Measurements from ENCODE around the gene CLDN6.

Gene CLDN6

GRCh38 chr16:2999929-3000328, 18.1 kb downstream of the CLDN6 start:
- H3K36me3 Mint-ChIP-seq: peaks cover 6% of the 10 kb centered on the region
- no peak overlapping the region for H3K4me3 Mint-ChIP-seq
- no peak for DNase-seq (ENCODE audit: low spot score in 2 of 2)
- ATAC-seq: no peak
- H3K4me1 Mint-ChIP-seq: no peaks in the 10 kb centered on the region
- no peak overlapping the region for H3K27ac Mint-ChIP-seq
- H3K9me3 Mint-ChIP-seq: no peaks in the 10 kb centered on the region

DNA sequence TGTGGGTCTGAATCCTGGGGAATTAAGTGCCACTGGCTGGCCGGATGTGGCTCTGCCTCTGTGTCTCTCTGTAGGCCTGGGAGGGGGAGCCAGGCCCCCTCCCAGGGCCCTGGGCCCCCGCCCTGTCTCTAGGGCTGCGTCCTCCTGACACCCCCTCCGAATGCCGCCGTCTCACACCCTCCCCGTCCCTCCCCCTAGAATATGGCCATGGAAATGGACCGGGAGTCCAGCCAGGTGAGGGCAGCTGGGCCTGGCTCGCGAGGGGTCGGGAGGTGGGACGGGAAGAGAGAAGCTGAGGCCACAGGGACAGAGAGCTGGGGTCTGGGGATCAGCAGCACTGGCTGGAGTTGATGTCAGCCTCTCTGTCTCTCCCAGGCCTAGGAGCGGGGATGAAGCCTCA, 21.7 kb downstream of the CLDN6 start:
- no peaks in the 10 kb centered on the region for H3K9me3 Mint-ChIP-seq
- H3K36me3 Mint-ChIP-seq: no peaks in the 10 kb centered on the region
- ATAC-seq: no peak
- no peaks in the 10 kb centered on the region for H3K4me1 Mint-ChIP-seq
- no peak for DNase-seq (ENCODE audit: low spot score in 2 of 2)
- H3K4me3 Mint-ChIP-seq: no peak overlapping the region
- H3K27ac Mint-ChIP-seq: no peak overlapping the region

GRCh38 chr16:2992383-2993081, 25.5 kb downstream of the CLDN6 start:
- Mint-ChIP-seq H3K4me3 (no peak overlapping the region), H3K9me3 (no peaks in the 10 kb centered on the region)

DNA sequence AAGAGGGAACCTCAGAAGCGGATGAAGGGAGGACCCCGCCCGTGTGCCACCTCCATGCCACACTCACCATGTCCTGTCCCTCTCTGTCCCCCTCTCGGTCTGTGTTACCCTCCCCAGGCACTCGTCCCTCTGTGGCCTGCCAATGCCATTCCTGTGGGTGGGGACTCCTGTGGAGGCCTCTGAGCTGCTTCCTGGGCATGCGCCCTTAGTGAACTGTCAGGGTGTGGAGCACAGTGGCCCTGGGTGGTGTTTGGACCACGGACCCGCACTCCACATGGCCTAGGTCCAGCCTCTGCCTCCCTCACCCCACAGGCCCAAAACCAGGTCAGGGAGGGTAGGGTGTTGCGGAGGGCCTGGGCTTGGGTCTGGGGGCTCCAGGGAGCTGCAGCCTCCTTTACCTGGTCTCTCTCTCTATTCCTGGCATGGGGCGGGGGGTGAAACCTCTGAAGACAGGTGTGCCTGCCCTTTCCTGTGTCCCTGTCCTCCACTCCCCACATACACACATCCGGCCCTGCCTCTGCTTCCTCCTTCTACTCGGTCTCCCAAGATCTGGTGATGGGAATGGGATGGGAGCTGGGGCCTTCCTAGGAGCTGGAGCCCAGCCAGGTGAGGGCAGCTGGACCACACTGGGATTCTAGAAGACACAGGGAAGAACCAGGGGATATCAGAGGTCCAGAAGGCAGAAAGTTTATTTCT, 26.3 kb downstream of the CLDN6 start:
- H3K4me1 Mint-ChIP-seq: peaks cover 1% of the 10 kb centered on the region
- no peaks in the 10 kb centered on the region for H3K9me3 Mint-ChIP-seq
- H3K4me3 Mint-ChIP-seq: no peak overlapping the region
- DNase-seq (ENCODE audit: low spot score in 2 of 2) (no peak), ATAC-seq (no peak)
- H3K27ac Mint-ChIP-seq: no peak overlapping the region
- H3K36me3 Mint-ChIP-seq: no peaks in the 10 kb centered on the region

More at GRCh38 chr16:2992383-2993081, 25.5 kb downstream of the CLDN6 start:
- Mint-ChIP-seq H3K4me1 (no peaks in the 10 kb centered on the region), H3K36me3 (no peaks in the 10 kb centered on the region), H3K27ac (no peak overlapping the region)
- ATAC-seq: no peak
- DNase-seq (ENCODE audit: low spot score in 2 of 2): no peak

- H3K9me3 Mint-ChIP-seq: no peaks in the 10 kb centered on the region
- H3K4me3 Mint-ChIP-seq: no peak overlapping the region
Measured at GRCh38 chr16:2990891-2991290, 27.1 kb downstream of the CLDN6 start.

GRCh38 chr16:2988590-2989099, 29.3 kb downstream of the CLDN6 start:
- Mint-ChIP-seq H3K9me3 (no peaks in the 10 kb centered on the region), H3K4me1 (peaks cover 10% of the 10 kb centered on the region), H3K4me3 (no peak overlapping the region), H3K36me3 (no peaks in the 10 kb centered on the region), H3K27ac (no peak overlapping the region)
- ATAC-seq (no peak), DNase-seq (ENCODE audit: low spot score in 2 of 2) (no peak)

More at GRCh38 chr16:2990891-2991290, 27.1 kb downstream of the CLDN6 start:
- no peak for ATAC-seq
- no peak for DNase-seq (ENCODE audit: low spot score in 2 of 2)
- no peak overlapping the region for H3K27ac Mint-ChIP-seq
- H3K36me3 Mint-ChIP-seq: no peaks in the 10 kb centered on the region
- H3K4me1 Mint-ChIP-seq: peaks cover 6% of the 10 kb centered on the region

GRCh38 chr16:2987833-2988232, 30.1 kb downstream of the CLDN6 start:
- H3K36me3 Mint-ChIP-seq: no peaks in the 10 kb centered on the region
- ATAC-seq (no peak), DNase-seq (ENCODE audit: low spot score in 2 of 2) (no peak)
- H3K4me1 Mint-ChIP-seq: peaks cover 11% of the 10 kb centered on the region
- H3K4me3 Mint-ChIP-seq: no peak overlapping the region
- H3K9me3 Mint-ChIP-seq: no peaks in the 10 kb centered on the region
- no peak overlapping the region for H3K27ac Mint-ChIP-seq

DNA sequence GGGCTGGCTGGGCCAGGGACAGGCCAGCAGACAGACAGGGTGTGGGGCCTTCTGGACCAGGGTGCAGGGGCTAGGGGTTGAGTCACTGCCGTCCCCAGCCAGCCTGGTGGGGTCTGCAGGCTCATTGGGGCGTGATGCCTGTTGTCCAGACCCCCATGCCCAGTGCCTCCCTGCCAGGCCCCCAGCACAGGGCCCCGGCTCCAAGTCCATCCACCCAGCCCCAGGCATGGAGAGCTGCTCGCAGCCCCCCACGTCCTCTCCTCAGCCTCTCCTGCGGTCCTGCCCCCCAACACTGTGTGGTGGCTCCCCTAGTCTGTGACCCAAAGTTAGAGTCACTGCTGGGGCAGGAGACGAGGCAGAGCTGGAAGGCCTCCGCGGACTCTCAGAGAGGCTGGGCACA, 30.7 kb downstream of the CLDN6 start:
- ATAC-seq (no peak), DNase-seq (ENCODE audit: low spot score in 2 of 2) (no peak)
- H3K36me3 Mint-ChIP-seq: no peaks in the 10 kb centered on the region
- no peaks in the 10 kb centered on the region for H3K9me3 Mint-ChIP-seq
- H3K4me1 Mint-ChIP-seq: peaks cover 11% of the 10 kb centered on the region
- H3K4me3 Mint-ChIP-seq: no peak overlapping the region
- H3K27ac Mint-ChIP-seq: no peak overlapping the region

GRCh38 chr16:2986623-2987188, 31.3 kb downstream of the CLDN6 start:
- Mint-ChIP-seq H3K9me3 (no peaks in the 10 kb centered on the region), H3K27ac (no peak overlapping the region), H3K36me3 (peaks cover 3% of the 10 kb centered on the region), H3K4me3 (no peak overlapping the region), H3K4me1 (peaks cover 14% of the 10 kb centered on the region)
- DNase-seq (ENCODE audit: low spot score in 2 of 2): no peak
- no peak for ATAC-seq

DNA sequence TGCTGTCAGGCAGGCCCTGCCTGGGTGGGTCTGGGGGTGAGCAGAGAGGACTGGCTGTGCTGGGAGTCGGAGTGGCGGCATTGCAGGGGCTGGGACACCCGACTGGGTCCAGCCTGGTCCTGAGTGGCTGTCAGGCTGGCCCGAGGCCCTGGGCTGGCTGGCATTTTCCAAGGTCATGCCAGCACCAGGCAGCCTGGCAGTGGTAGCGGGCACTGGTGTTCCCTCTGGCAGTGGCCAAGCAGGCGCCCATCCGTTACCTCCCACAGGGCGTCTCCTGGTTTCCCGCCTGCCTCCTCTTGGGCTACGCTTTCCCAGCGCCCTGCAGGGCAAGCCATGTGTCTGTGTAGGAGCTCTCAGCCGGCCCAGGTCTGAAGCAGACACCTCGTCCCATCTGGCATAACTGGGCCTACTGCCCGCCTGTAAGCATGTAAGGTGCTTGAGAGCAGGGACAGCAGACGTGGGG, 32.1 kb downstream of the CLDN6 start:
- Mint-ChIP-seq H3K27ac (no peak overlapping the region), H3K36me3 (peaks cover 11% of the 10 kb centered on the region), H3K4me3 (no peak overlapping the region), H3K9me3 (no peaks in the 10 kb centered on the region), H3K4me1 (peaks cover 22% of the 10 kb centered on the region)
- ATAC-seq: no peak
- no peak for DNase-seq (ENCODE audit: low spot score in 2 of 2)

- no peak overlapping the region for H3K4me3 Mint-ChIP-seq
- H3K27ac Mint-ChIP-seq: no peak overlapping the region
- H3K4me1 Mint-ChIP-seq: peaks cover 25% of the 10 kb centered on the region
- ATAC-seq (no peak), DNase-seq (ENCODE audit: low spot score in 2 of 2) (no peak)
- H3K36me3 Mint-ChIP-seq: peaks cover 16% of the 10 kb centered on the region
- H3K9me3 Mint-ChIP-seq: no peaks in the 10 kb centered on the region
Measured at GRCh38 chr16:2985462-2985861, 32.5 kb downstream of the CLDN6 start.

DNA sequence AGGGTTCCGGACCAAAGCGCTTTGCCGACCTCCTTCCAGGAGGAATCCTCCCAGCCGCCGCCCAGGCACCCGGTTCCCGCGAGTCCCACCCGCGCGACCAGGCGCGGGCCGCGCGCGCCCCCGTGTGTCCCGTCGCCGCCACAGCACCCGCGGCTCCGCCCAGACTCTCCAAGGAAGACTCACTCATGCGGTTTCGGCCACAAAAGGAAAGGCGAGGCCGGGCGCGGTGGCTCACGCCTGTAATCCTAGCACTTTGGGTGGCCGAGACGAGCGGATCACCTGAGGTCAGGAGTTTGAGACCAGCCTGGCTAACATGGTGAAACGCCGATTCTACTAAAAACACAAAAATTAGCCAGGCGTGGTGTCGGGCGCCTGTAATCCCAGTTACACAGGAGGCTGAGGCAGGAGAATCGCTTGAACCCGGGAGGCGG, 34.3 kb downstream of the CLDN6 start:
- Mint-ChIP-seq H3K9me3 (no peaks in the 10 kb centered on the region), H3K4me3 (peak overlapping the region; percentile 39), H3K4me1 (peaks cover 32% of the 10 kb centered on the region), H3K36me3 (peaks cover 24% of the 10 kb centered on the region), H3K27ac (no peak overlapping the region)
- DNase-seq (ENCODE audit: low spot score in 2 of 2) (peak; percentile 58 to 84), ATAC-seq (peak; percentile 67)

- ATAC-seq: no peak
- Mint-ChIP-seq H3K27ac (no peak overlapping the region), H3K4me1 (peaks cover 32% of the 10 kb centered on the region), H3K4me3 (peak overlapping the region; percentile 81), H3K36me3 (peaks cover 35% of the 10 kb centered on the region), H3K9me3 (no peaks in the 10 kb centered on the region)
- no peak for DNase-seq (ENCODE audit: low spot score in 2 of 2)
Measured at GRCh38 chr16:2982402-2982801, 35.6 kb downstream of the CLDN6 start.

DNA sequence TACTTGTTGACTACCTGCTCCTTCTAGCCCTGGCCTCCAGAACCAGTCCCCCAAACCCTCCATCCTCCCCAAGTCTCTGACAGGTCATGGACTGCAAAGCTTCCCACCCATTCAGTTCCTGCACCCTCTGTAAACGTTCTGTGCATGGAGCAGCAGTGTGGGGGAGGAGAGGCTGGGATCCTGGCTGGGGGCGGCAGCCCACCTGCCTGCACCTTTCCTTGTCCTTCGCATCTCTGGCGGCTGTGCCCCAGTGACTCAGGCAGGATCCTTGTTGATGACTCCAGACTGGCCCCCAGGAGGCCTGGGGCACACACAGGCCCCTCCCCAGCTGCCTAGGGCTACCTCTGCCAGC, 36.1 kb downstream of the CLDN6 start:
- no peak for ATAC-seq
- Mint-ChIP-seq H3K9me3 (no peaks in the 10 kb centered on the region), H3K4me3 (peak overlapping the region; percentile 81), H3K4me1 (peaks cover 32% of the 10 kb centered on the region), H3K27ac (peak overlapping the region; percentile 90), H3K36me3 (peaks cover 39% of the 10 kb centered on the region)
- DNase-seq (ENCODE audit: low spot score in 2 of 2): no peak

DNA sequence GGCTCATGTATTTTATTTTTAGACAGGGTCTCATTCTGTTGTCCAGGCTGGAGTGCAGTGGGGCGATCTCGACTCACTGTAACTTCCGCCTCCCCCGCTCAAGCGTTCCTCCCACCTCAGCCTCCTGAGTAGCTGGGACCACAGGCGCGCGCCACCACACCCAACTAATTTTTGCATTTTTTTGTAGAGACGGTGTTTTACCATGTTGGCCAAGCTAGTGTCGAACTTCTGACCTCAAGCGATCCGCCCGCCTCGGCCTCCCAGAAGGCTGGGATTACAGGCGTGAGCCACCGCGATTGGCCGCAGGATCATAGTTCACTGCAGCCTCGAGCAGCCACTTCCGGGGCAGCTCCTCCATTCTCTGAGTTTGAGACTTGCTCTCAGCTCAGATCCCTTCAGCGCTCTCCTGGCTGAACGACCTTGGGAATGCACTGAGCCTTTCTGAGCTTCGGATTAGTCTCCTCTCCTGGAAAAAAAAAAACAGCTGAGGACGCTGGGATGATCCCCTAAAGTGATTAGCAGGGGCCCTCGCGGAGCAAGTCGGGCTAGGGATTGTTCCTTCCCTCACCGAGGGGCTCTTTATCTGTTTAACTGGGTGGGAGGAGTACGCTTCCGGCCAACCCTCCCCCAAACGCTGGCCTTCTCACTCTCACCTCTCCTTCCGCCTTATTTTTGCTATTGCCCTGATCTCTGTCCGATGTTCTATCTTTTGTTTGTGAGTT, 36.6 kb downstream of the CLDN6 start:
- Mint-ChIP-seq H3K27ac (peak overlapping the region; percentile 90), H3K36me3 (peaks cover 44% of the 10 kb centered on the region), H3K4me1 (peaks cover 27% of the 10 kb centered on the region), H3K9me3 (no peaks in the 10 kb centered on the region), H3K4me3 (peak overlapping the region; percentile 81)
- no peak for ATAC-seq
- DNase-seq (ENCODE audit: low spot score in 2 of 2): no peak

Data from stimulated activated effector memory CD8-positive, alpha-beta T cell treated with anti-CD3 and anti-CD28 coated beads, Interleukin-12 subunit alpha, Interleukin-12 subunit beta, amount 100 ng/mL, for 72 hours (primary cell).